Common myeloid progenitor, CD34-positive (primary cell): ENCODE measurements around the gene MFAP4.
A peak's percentile ranks its signal among the peaks of the same experiment; 100 is the strongest.

Experiments
- CTCF ChIA-PET: fragments of 350-600 bp; sonication (Branson Sonifier 250); formaldehyde crosslinking; loops from one replicate; lab custom pipeline; 2021; ENCODE audit warnings: antibody characterized with exemption; lab: Charles Lee
- POLR2A ChIA-PET: fragments of 350-600 bp; sonication (Branson Sonifier 250); formaldehyde crosslinking; loops from one replicate; lab custom pipeline; 2021; ENCODE audit warnings: antibody characterized with exemption; lab: Charles Lee
- DNase-seq, 3 donors: peaks; one replicate each; pipeline versions ENCODE4 v3.0.0 to v3.0.0-alpha.2; 2013
- H3K27ac ChIP-seq, 2 experiments: 1 replicate in 1 of 2; 2 replicates in 1 of 2; pipeline ENCODE4 v1.7.0; 2013; ENCODE audit warnings: inconsistent platforms in 2 of 2, low read length in 2 of 2, mild to moderate bottlenecking in 2 of 2, low read depth in 1 of 2, moderate library complexity in 1 of 2; ENCODE audit not compliant: severe bottlenecking in 2 of 2, insufficient read depth in 1 of 2, poor library complexity in 1 of 2
- H3K27me3 ChIP-seq, 5 experiments: replicated peaks in 2 of 5; 1 replicate in 3 of 5; 2 replicates in 2 of 5; pipeline versions ENCODE4 v1.6.1 to v1.7.0; 2013; ENCODE audit warnings: low read length in 4 of 5, mild to moderate bottlenecking in 2 of 5, moderate library complexity in 2 of 5, inconsistent platforms in 1 of 5; ENCODE audit not compliant: insufficient read depth in 5 of 5, control insufficient read depth in 4 of 5
- H3K36me3 ChIP-seq, 4 experiments: 1 replicate in 2 of 4; 2 replicates in 2 of 4; pipeline versions ENCODE4 v1.6.1 to v1.7.0; 2013; ENCODE audit warnings: low read length in 3 of 4, control low read depth in 1 of 4, mild to moderate bottlenecking in 1 of 4; ENCODE audit not compliant: control insufficient read depth in 4 of 4, insufficient read depth in 4 of 4
- H3K4me1 ChIP-seq, 4 experiments: 1 replicate in 3 of 4; 2 replicates in 1 of 4; pipeline versions ENCODE4 v1.6.1 to v1.7.1; 2013; ENCODE audit warnings: low read length in 3 of 4, mild to moderate bottlenecking in 3 of 4, control low read depth in 1 of 4, inconsistent platforms in 1 of 4, moderate library complexity in 1 of 4; ENCODE audit not compliant: control insufficient read depth in 4 of 4, insufficient read depth in 4 of 4; ENCODE audit errors: control extremely low read depth in 1 of 4
- H3K4me3 ChIP-seq, 7 experiments: 1 replicate in 4 of 7; 2 replicates in 3 of 7; pipeline versions ENCODE4 v1.5.1 to v1.7.0; 2013; ENCODE audit warnings: mild to moderate bottlenecking in 7 of 7, low read length in 6 of 7, moderate library complexity in 6 of 7, inconsistent platforms in 2 of 7, low read depth in 2 of 7, control low read depth in 1 of 7; ENCODE audit not compliant: insufficient read depth in 4 of 7, control insufficient read depth in 1 of 7; ENCODE audit errors: extremely low read depth in 1 of 7
- H3K9me3 ChIP-seq, 5 experiments: 1 replicate in 4 of 5; 2 replicates in 1 of 5; pipeline versions ENCODE4 v1.6.1 to v1.7.1; 2013; ENCODE audit warnings: low read length in 4 of 5, mild to moderate bottlenecking in 2 of 5, inconsistent platforms in 1 of 5, low read depth in 1 of 5, moderate library complexity in 1 of 5; ENCODE audit not compliant: control insufficient read depth in 4 of 5, insufficient read depth in 2 of 5; ENCODE audit errors: control extremely low read depth in 1 of 5
- WGBS: methylation state at CpG from one replicate; pipeline ENCODE4 v1.1.5; 2013; ENCODE audit not compliant: insufficient coverage; 5-methylcytosine and 5-hydroxymethylcytosine counted together

The MFAP4 gene

GRCh38 chr17:19380481-19381301, 6.3 kb downstream of the MFAP4 start:
- DNase-seq = no peak
- Histone ChIP-seq H3K36me3 (peaks cover 10 to 42% (median 21%) of the 10 kb centered on the region in 4 experiments), H3K4me1 (peaks cover 8 to 37% (median 32%) of the 10 kb centered on the region in 4 experiments), H3K27ac (no peak overlapping the region), H3K27me3 (no peaks in the 10 kb centered on the region), H3K9me3 (no peaks in the 10 kb centered on the region), H3K4me3 (no peak overlapping the region)
- ChIA-PET POLR2A (no interaction called here), CTCF (interaction anchor here (1.1 to 2.3 kb wide), 3 partner anchors 10 to 33 kb away, joined by 3 to 8 read pairs (median 3); partner anchors contain the start of gene B9D1)
- 97% methylated on average over 28 of the region's 29 CpGs for WGBS

GRCh38 chr17:19379361-19380065, 7.5 kb downstream of the MFAP4 start:
- ChIA-PET POLR2A (no interaction called here), CTCF (interaction anchor here (0.6 to 2.3 kb wide), 3 partner anchors 14 to 509 kb away, joined by 3 to 8 read pairs (median 3); partner anchors contain the start of gene B9D1)
- Histone ChIP-seq H3K4me3 (peak overlapping the region in 6 of 7 experiments; percentile 25 to 98 (median 90)), H3K4me1 (peaks cover 6 to 25% (median 21%) of the 10 kb centered on the region in 4 experiments), H3K27me3 (no peaks in the 10 kb centered on the region), H3K36me3 (peaks cover 10 to 42% (median 21%) of the 10 kb centered on the region in 4 experiments), H3K9me3 (no peaks in the 10 kb centered on the region), H3K27ac (no peak overlapping the region)
- DNase-seq = no peak
- WGBS = 92% methylated on average over 10 of the region's 13 CpGs

GRCh38 chr17:19378416-19379360, 8.3 kb downstream of the MFAP4 start, which contains the start of gene MAPK7:
Gene MAPK7, plus strand, starts transcription at chr17:19378498. Its CDS starts 403 bp downstream, at chr17:19378901.
- WGBS = 19% methylated on average over 56 of the region's 69 CpGs
- ChIA-PET CTCF (interaction anchor here (0.7 to 2.3 kb wide), 12 partner anchors 9 to 73 kb away, joined by 3 to 8 read pairs (median 4); partner anchors contain the start of gene B9D1), POLR2A (interaction anchor here (1.0 kb wide), 1 partner anchor 10 kb away, joined by 9 read pairs; no protein-coding TSS in a partner anchor)
- Histone ChIP-seq H3K27me3 (peaks cover 0 to 4% (median 1%) of the 10 kb centered on the region in 5 experiments), H3K27ac (peak within 1 kb of the TSS; percentile 25 to 84), H3K4me3 (peak within 1 kb of the TSS; percentile 78 to 98 (median 90)), H3K36me3 (peaks cover 7 to 37% (median 21%) of the 10 kb centered on the region in 4 experiments), H3K4me1 (peaks cover 6 to 19% (median 14%) of the 10 kb centered on the region in 4 experiments), H3K9me3 (no peaks in the 10 kb centered on the region)
- no peak for DNase-seq

- H3K9me3 ChIP-seq = no peaks in the 10 kb centered on the region
- peak; percentile 97 to 99 (median 99) for DNase-seq
- peaks cover 2 to 30% (median 17%) of the 10 kb centered on the region in 4 experiments for H3K36me3 ChIP-seq
- H3K4me1 ChIP-seq = peaks cover 6 to 21% (median 17%) of the 10 kb centered on the region in 4 experiments
- peak overlapping the region; percentile 78 to 98 (median 90) for H3K4me3 ChIP-seq
- POLR2A ChIA-PET = interaction anchor here (1.0 kb wide), 2 partner anchors 11 to 156 kb away, joined by 3 to 9 read pairs; no protein-coding TSS in a partner anchor
- H3K27ac ChIP-seq = peak overlapping the region; percentile 25 to 84
- CTCF ChIA-PET = interaction anchor here (0.7 to 2.0 kb wide), 11 partner anchors 9 to 72 kb away, joined by 3 to 8 read pairs (median 4); partner anchors contain the start of gene B9D1
- H3K27me3 ChIP-seq = peaks cover 0 to 6% (median 2%) of the 10 kb centered on the region in 5 experiments
- under 1% methylated on average over 63 of the region's 67 CpGs for WGBS
Observed at GRCh38 chr17:19377602-19378415, 9.2 kb downstream of the MFAP4 start.

GRCh38 chr17:19376811-19377210, 10.2 kb downstream of the MFAP4 start:
- no peaks in the 10 kb centered on the region for H3K9me3 ChIP-seq
- peaks cover 6 to 30% (median 27%) of the 10 kb centered on the region in 4 experiments for H3K4me1 ChIP-seq
- CTCF ChIA-PET = interaction anchor here (1.8 kb wide), 1 partner anchor 8 kb away, joined by 8 read pairs; no protein-coding TSS in a partner anchor
- peak overlapping the region in 1 of 2 experiments; percentile 84 for H3K27ac ChIP-seq
- H3K36me3 ChIP-seq = peaks cover 0 to 22% (median 14%) of the 10 kb centered on the region in 4 experiments
- POLR2A ChIA-PET = no interaction called here
- H3K4me3 ChIP-seq = peak overlapping the region in 6 of 7 experiments; percentile 83 to 98 (median 90)
- no CpG with 5 or more reads among the region's 2 CpGs for WGBS
- H3K27me3 ChIP-seq = peaks cover 0 to 6% (median 4%) of the 10 kb centered on the region in 5 experiments
- DNase-seq = no peak
